ENCODE data around the gene QSOX2.

The QSOX2 gene

DNA sequence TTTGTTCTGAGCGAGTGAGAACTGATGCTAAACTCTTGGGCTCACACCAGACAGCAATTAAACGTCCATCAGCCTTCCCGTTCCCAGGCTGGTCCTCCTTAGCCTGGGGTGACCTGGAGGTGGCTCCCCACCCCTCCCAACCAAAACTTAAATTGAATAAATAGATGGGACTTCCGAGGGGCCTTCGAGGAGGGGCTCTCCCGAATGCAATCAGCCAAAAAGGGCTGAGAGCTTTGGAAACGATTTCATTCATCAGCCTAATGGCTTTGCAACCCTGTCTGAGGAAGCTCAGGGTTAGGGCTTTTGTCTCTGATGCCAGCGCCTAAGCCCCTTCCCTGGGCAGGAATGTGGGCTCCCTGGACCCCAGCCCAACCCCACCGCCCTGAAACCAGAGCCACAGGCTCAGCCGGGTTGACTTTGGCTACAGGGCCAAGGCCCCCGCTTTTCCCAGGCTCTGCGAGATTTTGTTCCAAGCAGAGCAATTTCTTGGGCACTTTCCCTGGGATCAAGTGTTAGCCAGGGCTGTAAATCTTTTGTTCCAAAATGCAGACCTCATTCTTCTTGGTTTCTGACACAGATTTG lies 69.9 kb downstream of the QSOX2 start:
- Histone ChIP-seq H3K4me1 (ENCODE audit: low read depth, poor library complexity, severe bottlenecking) (peaks cover 19% of the 10 kb centered on the region), H3K36me3 (ENCODE audit: insufficient read depth) (no peaks in the 10 kb centered on the region), H3K79me2 (ENCODE audit: insufficient read depth, low read depth) (no peaks in the 10 kb centered on the region), H3K4me3 (IDR thresholded peaks at IDR 0.05; ENCODE audit: insufficient read depth, low read depth, low read length) (no peak overlapping the region), H3K27me3 (ENCODE audit: insufficient read depth, low read depth) (peaks cover 91% of the 10 kb centered on the region), H2AFZ (ENCODE audit: low read depth) (no peak overlapping the region), H3K4me2 (no peak overlapping the region), H3K9ac (no peak overlapping the region), H4K20me1 (ENCODE audit: insufficient read depth) (no peaks in the 10 kb centered on the region), H3K27ac (no peak overlapping the region)
- TF ChIP-seq, protein P1, sequence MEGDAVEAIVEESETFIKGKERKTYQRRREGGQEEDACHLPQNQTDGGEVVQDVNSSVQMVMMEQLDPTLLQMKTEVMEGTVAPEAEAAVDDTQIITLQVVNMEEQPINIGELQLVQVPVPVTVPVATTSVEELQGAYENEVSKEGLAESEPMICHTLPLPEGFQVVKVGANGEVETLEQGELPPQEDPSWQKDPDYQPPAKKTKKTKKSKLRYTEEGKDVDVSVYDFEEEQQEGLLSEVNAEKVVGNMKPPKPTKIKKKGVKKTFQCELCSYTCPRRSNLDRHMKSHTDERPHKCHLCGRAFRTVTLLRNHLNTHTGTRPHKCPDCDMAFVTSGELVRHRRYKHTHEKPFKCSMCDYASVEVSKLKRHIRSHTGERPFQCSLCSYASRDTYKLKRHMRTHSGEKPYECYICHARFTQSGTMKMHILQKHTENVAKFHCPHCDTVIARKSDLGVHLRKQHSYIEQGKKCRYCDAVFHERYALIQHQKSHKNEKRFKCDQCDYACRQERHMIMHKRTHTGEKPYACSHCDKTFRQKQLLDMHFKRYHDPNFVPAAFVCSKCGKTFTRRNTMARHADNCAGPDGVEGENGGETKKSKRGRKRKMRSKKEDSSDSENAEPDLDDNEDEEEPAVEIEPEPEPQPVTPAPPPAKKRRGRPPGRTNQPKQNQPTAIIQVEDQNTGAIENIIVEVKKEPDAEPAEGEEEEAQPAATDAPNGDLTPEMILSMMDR (conservative IDR thresholded peaks at IDR 0.05; ENCODE audit: low read depth, low read length) = no peak

GRCh38 chr9:136174779-136175615 lies 70.6 kb downstream of the QSOX2 start:
- Histone ChIP-seq H3K4me2 (no peak overlapping the region), H3K27ac (no peak overlapping the region), H3K79me2 (ENCODE audit: insufficient read depth, low read depth) (no peaks in the 10 kb centered on the region), H4K20me1 (ENCODE audit: insufficient read depth) (no peaks in the 10 kb centered on the region), H3K27me3 (ENCODE audit: insufficient read depth, low read depth) (peaks cover 88% of the 10 kb centered on the region), H3K9ac (no peak overlapping the region), H2AFZ (ENCODE audit: low read depth) (no peak overlapping the region), H3K4me1 (ENCODE audit: low read depth, poor library complexity, severe bottlenecking) (peaks cover 20% of the 10 kb centered on the region), H3K4me3 (IDR thresholded peaks at IDR 0.05; ENCODE audit: insufficient read depth, low read depth, low read length) (no peak overlapping the region), H3K36me3 (ENCODE audit: insufficient read depth) (no peaks in the 10 kb centered on the region)
- TF ChIP-seq, protein P1 (conservative IDR thresholded peaks at IDR 0.05; ENCODE audit: low read depth, low read length) = no peak

- no peak overlapping the region for H3K4me3 ChIP-seq (IDR thresholded peaks at IDR 0.05; ENCODE audit: insufficient read depth, low read depth, low read length)
- no peaks in the 10 kb centered on the region for H3K36me3 ChIP-seq (ENCODE audit: insufficient read depth)
- no peaks in the 10 kb centered on the region for H3K79me2 ChIP-seq (ENCODE audit: insufficient read depth, low read depth)
- no peak overlapping the region for H2AFZ ChIP-seq (ENCODE audit: low read depth)
- no peaks in the 10 kb centered on the region for H4K20me1 ChIP-seq (ENCODE audit: insufficient read depth)
- H3K4me1 ChIP-seq (ENCODE audit: low read depth, poor library complexity, severe bottlenecking) = peaks cover 20% of the 10 kb centered on the region
- no peak overlapping the region for H3K27ac ChIP-seq
- no peak overlapping the region for H3K9ac ChIP-seq
- TF ChIP-seq, protein P1 (conservative IDR thresholded peaks at IDR 0.05; ENCODE audit: low read depth, low read length) = no peak
- peaks cover 88% of the 10 kb centered on the region for H3K27me3 ChIP-seq (ENCODE audit: insufficient read depth, low read depth)
- H3K4me2 ChIP-seq = no peak overlapping the region
These were observed 71.8 kb downstream of the QSOX2 start for GRCh38 chr9:136173648-136174290.

DNA sequence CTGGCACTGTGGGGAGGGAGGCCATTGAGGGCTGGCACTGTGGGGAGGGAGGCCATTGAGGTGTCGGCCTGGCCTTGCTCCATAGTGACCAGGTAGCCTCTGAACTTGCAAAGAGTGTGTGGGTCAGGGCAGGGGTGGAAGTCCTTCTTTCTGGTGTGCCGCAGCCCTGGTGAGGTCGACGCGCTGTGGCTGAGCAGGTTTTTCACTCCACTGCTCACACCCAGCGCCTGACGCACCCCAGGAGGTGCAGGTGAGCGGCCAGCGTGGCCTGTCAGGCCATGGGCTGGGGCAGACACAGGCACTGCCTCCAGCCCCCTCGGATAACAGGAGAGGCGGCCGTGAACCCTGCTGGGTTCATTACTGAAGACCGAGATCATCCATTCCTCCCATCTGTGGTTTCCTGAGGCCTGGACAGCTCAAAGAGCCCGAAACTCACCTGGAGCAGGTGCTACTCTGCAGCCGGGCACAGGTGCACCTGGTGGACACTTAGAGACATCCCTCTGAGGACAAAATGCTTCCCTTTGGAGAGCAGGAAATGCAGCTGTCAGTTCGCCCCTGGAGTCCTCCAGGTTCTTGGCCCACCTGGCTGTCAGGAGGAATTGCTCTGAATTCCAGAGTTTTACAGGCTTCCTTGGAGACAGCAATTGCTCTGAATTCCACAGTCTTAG lies 73.1 kb downstream of the QSOX2 start:
- H3K4me3 ChIP-seq (IDR thresholded peaks at IDR 0.05; ENCODE audit: insufficient read depth, low read depth, low read length) = no peak overlapping the region
- no peak overlapping the region for H2AFZ ChIP-seq (ENCODE audit: low read depth)
- H3K4me1 ChIP-seq (ENCODE audit: low read depth, poor library complexity, severe bottlenecking) = peaks cover 20% of the 10 kb centered on the region
- H3K9ac ChIP-seq = no peak overlapping the region
- H3K79me2 ChIP-seq (ENCODE audit: insufficient read depth, low read depth) = no peaks in the 10 kb centered on the region
- H3K36me3 ChIP-seq (ENCODE audit: insufficient read depth) = no peaks in the 10 kb centered on the region
- TF ChIP-seq, protein P1 (conservative IDR thresholded peaks at IDR 0.05; ENCODE audit: low read depth, low read length) = no peak
- no peaks in the 10 kb centered on the region for H4K20me1 ChIP-seq (ENCODE audit: insufficient read depth)
- peaks cover 86% of the 10 kb centered on the region for H3K27me3 ChIP-seq (ENCODE audit: insufficient read depth, low read depth)
- H3K4me2 ChIP-seq = no peak overlapping the region
- no peak overlapping the region for H3K27ac ChIP-seq
